ENCODE results near the gene ABTB2. TPM values are rescaled to one million over a fixed set of nuclear protein-coding genes. Genes with fewer than 3 reads are reported as not detected.

The ABTB2 gene
- polyA plus RNA-seq, 1 donor (not counting 4 experiments of a cell fraction or from before 2014, with no cell fraction given): 1.0 TPM

- no peaks in the 10 kb centered on the region for H3K9me3 ChIP-seq (ENCODE audit: control insufficient read depth, low read depth, low read length)
- DNase-seq (ENCODE audit: low read depth, low spot score) (no peak), FAIRE-seq (no peak)
- H2AFZ ChIP-seq (ENCODE audit: control insufficient read depth, low read length): no peak overlapping the region
- H3K36me3 ChIP-seq (ENCODE audit: control insufficient read depth in 2 of 2, extremely low read depth in 1 of 2, insufficient read depth in 2 of 2, low read length in 2 of 2): peaks cover 0 to 2% of the 10 kb centered on the region in 2 experiments
- H3K9ac ChIP-seq (ENCODE audit: control insufficient read depth, extremely low read depth, insufficient read depth, low read length): no peak overlapping the region
- H3K4me2 ChIP-seq (ENCODE audit: control insufficient read depth, extremely low read depth, insufficient read depth, low read depth, low read length): no peak overlapping the region
- H3K9me1 ChIP-seq (ENCODE audit: control insufficient read depth, extremely low read depth, insufficient read depth, low read length): no peaks in the 10 kb centered on the region
- dilution Hi-C loops (cut with MboI; ENCODE audit: extremely low pct_ligation_motif_present, low sequenced_read_pairs): no loop called here
- no peaks in the 10 kb centered on the region for H4K20me1 ChIP-seq (ENCODE audit: control insufficient read depth, extremely low read depth, insufficient read depth, low read length)
- H3K79me2 ChIP-seq (ENCODE audit: control insufficient read depth, insufficient read depth, low read length): no peaks in the 10 kb centered on the region
- no peak overlapping the region for H3K27ac ChIP-seq (ENCODE audit: control insufficient read depth, insufficient read depth, low read length)
- TF ChIP-seq CTCF (optimal IDR thresholded peaks at IDR 0.05 in 1 of 3, IDR thresholded peaks at IDR 0.05 in 1 of 3, conservative IDR thresholded peaks at IDR 0.05 in 1 of 3; ENCODE audit: extremely low read depth in 1 of 3, insufficient read depth in 2 of 3, low read length in 3 of 3) (no peak), EZH2 (IDR thresholded peaks at IDR 0.05; ENCODE audit: low read length) (no peak)
- no peak overlapping the region for H3K4me3 ChIP-seq (ENCODE audit: control insufficient read depth in 2 of 3, extremely low read depth in 1 of 3, insufficient read depth in 2 of 3, low read depth in 1 of 3, low read length in 3 of 3)
- peaks cover 13% of the 10 kb centered on the region for H3K4me1 ChIP-seq (ENCODE audit: control insufficient read depth, extremely low read depth, insufficient read depth, low read length)
- no peaks in the 10 kb centered on the region for H3K27me3 ChIP-seq (ENCODE audit: control insufficient read depth, extremely low read depth, insufficient read depth, low read length)
These were observed 150.2 kb downstream of the ABTB2 start for GRCh38 chr11:34207487-34208180.

- Histone ChIP-seq H3K9me3 (ENCODE audit: control insufficient read depth, low read depth, low read length) (no peaks in the 10 kb centered on the region), H3K4me2 (ENCODE audit: control insufficient read depth, extremely low read depth, insufficient read depth, low read depth, low read length) (no peak overlapping the region), H3K9me1 (ENCODE audit: control insufficient read depth, extremely low read depth, insufficient read depth, low read length) (no peaks in the 10 kb centered on the region), H3K4me1 (ENCODE audit: control insufficient read depth, extremely low read depth, insufficient read depth, low read length) (peaks cover 13% of the 10 kb centered on the region), H3K9ac (ENCODE audit: control insufficient read depth, extremely low read depth, insufficient read depth, low read length) (no peak overlapping the region), H3K27me3 (ENCODE audit: control insufficient read depth, extremely low read depth, insufficient read depth, low read length) (no peaks in the 10 kb centered on the region), H3K79me2 (ENCODE audit: control insufficient read depth, insufficient read depth, low read length) (no peaks in the 10 kb centered on the region), H4K20me1 (ENCODE audit: control insufficient read depth, extremely low read depth, insufficient read depth, low read length) (no peaks in the 10 kb centered on the region), H3K4me3 (ENCODE audit: control insufficient read depth in 2 of 3, extremely low read depth in 1 of 3, insufficient read depth in 2 of 3, low read depth in 1 of 3, low read length in 3 of 3) (no peak overlapping the region), H3K36me3 (ENCODE audit: control insufficient read depth in 2 of 2, extremely low read depth in 1 of 2, insufficient read depth in 2 of 2, low read length in 2 of 2) (peaks cover 0 to 2% of the 10 kb centered on the region in 2 experiments), H2AFZ (ENCODE audit: control insufficient read depth, low read length) (no peak overlapping the region), H3K27ac (ENCODE audit: control insufficient read depth, insufficient read depth, low read length) (no peak overlapping the region)
- FAIRE-seq (no peak), DNase-seq (ENCODE audit: low read depth, low spot score) (no peak)
- dilution Hi-C loops (cut with MboI; ENCODE audit: extremely low pct_ligation_motif_present, low sequenced_read_pairs): no loop called here
- TF ChIP-seq CTCF (optimal IDR thresholded peaks at IDR 0.05 in 1 of 3, IDR thresholded peaks at IDR 0.05 in 1 of 3, conservative IDR thresholded peaks at IDR 0.05 in 1 of 3; ENCODE audit: extremely low read depth in 1 of 3, insufficient read depth in 2 of 3, low read length in 3 of 3) (no peak), EZH2 (IDR thresholded peaks at IDR 0.05; ENCODE audit: low read length) (no peak)
These were observed 151.2 kb downstream of the ABTB2 start for GRCh38 chr11:34206407-34207300.

Measured in keratinocyte (primary cell).